Naive thymus-derived CD4-positive, alpha-beta T cell (primary cell): ENCODE measurements around the gene OOSP3. TPM values are rescaled to one million over a fixed set of nuclear protein-coding genes. Genes with fewer than 3 reads are reported as not detected.
"Not testable (repeated sequence)": the region's sequence is repeated elsewhere in the genome, so short reads cannot be mapped to it uniquely, and the experiment has no call there.

Experiments
- ATAC-seq: fragments of 150-1000 bp; cut with Tn5 transposase; 2 replicates; pipeline ENCODE4 v1.10.0; 2021; ENCODE audit warnings: mild to moderate bottlenecking, moderate library complexity
- CTCF ChIA-PET: fragments of 350-600 bp; sonication (Branson Sonifier 250); formaldehyde crosslinking; loops from one replicate; lab custom pipeline; 2021; ENCODE audit warnings: antibody characterized with exemption; lab: Charles Lee
- POLR2A ChIA-PET: fragments of 350-600 bp; sonication (Branson Sonifier 250); formaldehyde crosslinking; loops from one replicate; lab custom pipeline; 2021; ENCODE audit warnings: antibody characterized with exemption, inconsistent platforms; lab: Charles Lee
- DNase-seq, 9 donors: peaks; one replicate each; pipeline versions ENCODE4 v3.0.0 to v3.0.0-alpha.2; 2020 to 2022; ENCODE audit warnings: mixed read lengths in 1 of 9
- H3K27ac ChIP-seq: one replicate; pipeline ENCODE4 v1.7.0; 2013; ENCODE audit warnings: mild to moderate bottlenecking, low read depth, low read length, moderate library complexity
- H3K27me3 ChIP-seq, 2 donors: one replicate each; pipeline ENCODE4 v1.7.0; 2013; ENCODE audit warnings: low read length in 2 of 2, mild to moderate bottlenecking in 2 of 2, moderate library complexity in 2 of 2; ENCODE audit not compliant: control insufficient read depth in 2 of 2, insufficient read depth in 2 of 2
- H3K36me3 ChIP-seq, 3 experiments: 1 replicate in 2 of 3; 2 replicates in 1 of 3; pipeline ENCODE4 v1.7.0; 2013; ENCODE audit warnings: low read length in 3 of 3, mild to moderate bottlenecking in 3 of 3, moderate library complexity in 1 of 3; ENCODE audit not compliant: insufficient read depth in 3 of 3, control insufficient read depth in 2 of 3
- H3K4me1 ChIP-seq, 2 donors: one replicate each; pipeline ENCODE4 v1.7.0; 2013; ENCODE audit warnings: low read length in 2 of 2, mild to moderate bottlenecking in 2 of 2, moderate library complexity in 1 of 2; ENCODE audit not compliant: control insufficient read depth in 2 of 2, insufficient read depth in 2 of 2
- H3K4me3 ChIP-seq: 2 replicates; pipeline ENCODE4 v1.7.0; 2013; ENCODE audit warnings: mild to moderate bottlenecking, low read length
- H3K9me3 ChIP-seq, 3 experiments: 1 replicate in 2 of 3; 2 replicates in 1 of 3; pipeline ENCODE4 v1.7.0; 2013; ENCODE audit warnings: low read length in 3 of 3; ENCODE audit not compliant: control insufficient read depth in 2 of 3
- H3K27ac Mint-ChIP-seq, 9 donors: one replicate each; pipeline ENCODE4 v1.8.0; 2020 to 2022; ENCODE audit warnings: mixed read lengths in 9 of 9, mild to moderate bottlenecking in 8 of 9, moderate library complexity in 5 of 9, inconsistent platforms in 2 of 9
- H3K27me3 Mint-ChIP-seq, 5 donors: one replicate each; pipeline ENCODE4 v1.8.0; 2021 to 2022; ENCODE audit warnings: mixed read lengths in 5 of 5, mild to moderate bottlenecking in 1 of 5
- H3K36me3 Mint-ChIP-seq, 5 donors: one replicate each; pipeline ENCODE4 v1.8.0; 2020 to 2022; ENCODE audit warnings: mixed read lengths in 5 of 5, mild to moderate bottlenecking in 3 of 5, inconsistent platforms in 1 of 5
- H3K4me1 Mint-ChIP-seq, 7 donors: one replicate each; pipeline ENCODE4 v1.8.0; 2020 to 2022; ENCODE audit warnings: mixed read lengths in 7 of 7, mild to moderate bottlenecking in 3 of 7, inconsistent platforms in 1 of 7
- H3K4me3 Mint-ChIP-seq, 10 donors: one replicate each; pipeline ENCODE4 v1.8.0; 2020 to 2022; ENCODE audit warnings: mild to moderate bottlenecking in 10 of 10, mixed read lengths in 10 of 10, moderate library complexity in 6 of 10, inconsistent platforms in 2 of 10
- H3K9me3 Mint-ChIP-seq, 11 donors: one replicate each; pipeline ENCODE4 v1.8.0; 2020 to 2022; ENCODE audit warnings: mixed read lengths in 11 of 11, mild to moderate bottlenecking in 4 of 11, inconsistent platforms in 1 of 11, moderate library complexity in 1 of 11
- intact Hi-C, 2 donors: fragments of 100-400 bp; cut with micrococcal nuclease; formaldehyde crosslinking; loops; one replicate each; pipeline ENCODE4 v1.15.1; 2023
- polyA plus RNA-seq, 2 donors: library from polyadenylated mRNA; unstranded; fragments of 300-500 nt; fragmentation: Illumina TruSeq; gene quantifications; one replicate each; pipeline ENCODE4 v1.2.3, GENCODE V29; 2021
- total RNA-seq, 6 experiments: library from RNA in 5 of 6; stranded (reverse) in 5 of 6; gene quantifications; 1 replicate in 5 of 6; 2 replicates in 1 of 6; pipeline ENCODE4 v1.2.3 and lab custom pipeline; 2021 to 2026

The OOSP3 gene
- total and polyA plus RNA-seq, 7 experiments from 2014 or later, result not detected

GRCh38 chr11:59901306-59901705 is 22.7 kb downstream of the OOSP3 start:
- H3K4me1 ChIP-seq, result no peaks in the 10 kb centered on the region
- H3K4me3 Mint-ChIP-seq, result no peak overlapping the region
- H3K27ac Mint-ChIP-seq, result no peak overlapping the region
- H3K36me3 Mint-ChIP-seq, result no peaks in the 10 kb centered on the region
- ATAC-seq (no peak), DNase-seq (no peak)
- H3K9me3 ChIP-seq, result no peaks in the 10 kb centered on the region
- peaks cover 0 to 5% (median 0%) of the 10 kb centered on the region in 5 donors for H3K27me3 Mint-ChIP-seq
- no peak overlapping the region for H3K4me3 ChIP-seq
- POLR2A ChIA-PET, result no interaction called here
- CTCF ChIA-PET, result no interaction called here
- H3K36me3 ChIP-seq, result no peaks in the 10 kb centered on the region
- H3K27ac ChIP-seq, result no peak overlapping the region
- intact Hi-C loops, result no loop called here
- H3K4me1 Mint-ChIP-seq, result no peaks in the 10 kb centered on the region
- no peaks in the 10 kb centered on the region for H3K27me3 ChIP-seq
- H3K9me3 Mint-ChIP-seq, result peaks cover 0 to 9% (median 3%) of the 10 kb centered on the region in 11 donors

GRCh38 chr11:59903569-59903968 is 25.0 kb downstream of the OOSP3 start:
- H3K36me3 ChIP-seq, H3K27ac Mint-ChIP-seq, H3K9me3 ChIP-seq, H3K4me1 Mint-ChIP-seq, H3K27me3 ChIP-seq, H3K27ac ChIP-seq, DNase-seq, CTCF ChIA-PET, POLR2A ChIA-PET, intact Hi-C loops, H3K36me3 Mint-ChIP-seq, H3K4me3 ChIP-seq, ATAC-seq, H3K4me3 Mint-ChIP-seq, H3K4me1 ChIP-seq: not testable (repeated sequence)
- H3K27me3 Mint-ChIP-seq, result peaks cover 0 to 14% (median 4%) of the 10 kb centered on the region in 5 donors
- H3K9me3 Mint-ChIP-seq, result peaks cover 0 to 21% (median 7%) of the 10 kb centered on the region in 11 donors

GRCh38 chr11:59918480-59918879 is 39.9 kb downstream of the OOSP3 start:
- Mint-ChIP-seq H3K27me3 (peaks cover 2 to 15% (median 6%) of the 10 kb centered on the region in 5 donors), H3K4me1 (peaks cover 0 to 2% (median 0%) of the 10 kb centered on the region in 7 donors), H3K9me3 (peaks cover 17 to 78% (median 29%) of the 10 kb centered on the region in 11 donors), H3K4me3 (no peak overlapping the region), H3K36me3 (peaks cover 0 to 17% (median 8%) of the 10 kb centered on the region in 5 donors), H3K27ac (no peak overlapping the region)
- ChIA-PET POLR2A (no interaction called here), CTCF (interaction anchor here (0.6 kb wide), 1 partner anchor 166 kb away, joined by 3 read pairs; no protein-coding TSS in a partner anchor)
- no peak overlapping the region for H3K27ac ChIP-seq
- H3K4me3 ChIP-seq, result no peak overlapping the region
- no peaks in the 10 kb centered on the region for H3K27me3 ChIP-seq
- no peaks in the 10 kb centered on the region for H3K36me3 ChIP-seq
- no peaks in the 10 kb centered on the region for H3K4me1 ChIP-seq
- DNase-seq (no peak), ATAC-seq (no peak)
- peaks cover 0 to 15% (median 5%) of the 10 kb centered on the region in 3 experiments for H3K9me3 ChIP-seq
- intact Hi-C loops, result loop anchor here (2.0 kb wide), 1 partner anchor 164 kb away; the partner anchor contains the start of gene STX3 (in 2 of the 2)

- Mint-ChIP-seq H3K4me3 (no peak overlapping the region), H3K9me3 (peaks cover 20 to 79% (median 29%) of the 10 kb centered on the region in 11 donors), H3K27ac (no peak overlapping the region), H3K27me3 (peaks cover 0 to 15% (median 5%) of the 10 kb centered on the region in 5 donors), H3K36me3 (peaks cover 0 to 17% (median 8%) of the 10 kb centered on the region in 5 donors), H3K4me1 (peaks cover 0 to 2% (median 0%) of the 10 kb centered on the region in 7 donors)
- H3K27me3 ChIP-seq, result no peaks in the 10 kb centered on the region
- H3K4me1 ChIP-seq, result no peaks in the 10 kb centered on the region
- intact Hi-C loops, result loop anchor here (1.0 to 2.0 kb wide), 2 partner anchors 96 to 164 kb away; partner anchors contain the start of gene STX3 (in 2 of the 2)
- H3K4me3 ChIP-seq, result no peak overlapping the region
- peaks cover 0 to 21% (median 5%) of the 10 kb centered on the region in 3 experiments for H3K9me3 ChIP-seq
- CTCF ChIA-PET, result interaction anchor here (0.5 to 0.6 kb wide), 3 partner anchors 12 to 166 kb away, joined by 3 to 5 read pairs (median 3); no protein-coding TSS in a partner anchor
- no peak for DNase-seq
- H3K27ac ChIP-seq, result no peak overlapping the region
- ATAC-seq, result no peak
- no peaks in the 10 kb centered on the region for H3K36me3 ChIP-seq
- POLR2A ChIA-PET, result no interaction called here
Observed at GRCh38 chr11:59918987-59919589, 40.5 kb downstream of the OOSP3 start.

GRCh38 chr11:59923813-59924212 is 45.2 kb downstream of the OOSP3 start:
- ChIA-PET CTCF (no interaction called here), POLR2A (no interaction called here)
- Mint-ChIP-seq H3K9me3 (peaks cover 28 to 98% (median 40%) of the 10 kb centered on the region in 11 donors), H3K27ac (no peak overlapping the region), H3K27me3 (peaks cover 0 to 6% (median 6%) of the 10 kb centered on the region in 5 donors), H3K4me3 (no peak overlapping the region), H3K36me3 (peaks cover 0 to 24% (median 16%) of the 10 kb centered on the region in 5 donors), H3K4me1 (peaks cover 0 to 2% (median 0%) of the 10 kb centered on the region in 7 donors)
- Histone ChIP-seq H3K9me3 (peaks cover 0 to 28% (median 5%) of the 10 kb centered on the region in 3 experiments), H3K4me3 (no peak overlapping the region), H3K27me3 (no peaks in the 10 kb centered on the region), H3K27ac (no peak overlapping the region), H3K4me1 (no peaks in the 10 kb centered on the region), H3K36me3 (no peaks in the 10 kb centered on the region)
- intact Hi-C loops, result no loop called here
- peak in 1 of 9 donors; percentile 3 for DNase-seq
- no peak for ATAC-seq

- CTCF ChIA-PET, result interaction anchor here (0.6 kb wide), 1 partner anchor 13 kb away, joined by 3 read pairs; no protein-coding TSS in a partner anchor
- POLR2A ChIA-PET, result no interaction called here
- Mint-ChIP-seq H3K27ac (no peak overlapping the region), H3K4me1 (no peaks in the 10 kb centered on the region), H3K9me3 (peaks cover 7 to 45% (median 17%) of the 10 kb centered on the region in 11 donors), H3K4me3 (no peak overlapping the region), H3K27me3 (peaks cover 0 to 9% (median 5%) of the 10 kb centered on the region in 5 donors), H3K36me3 (peaks cover 0 to 13% (median 5%) of the 10 kb centered on the region in 5 donors)
- no peak for ATAC-seq
- no peak for DNase-seq
- Histone ChIP-seq H3K27ac (no peak overlapping the region), H3K9me3 (peaks cover 0 to 11% (median 0%) of the 10 kb centered on the region in 3 experiments), H3K4me3 (no peak overlapping the region), H3K27me3 (no peaks in the 10 kb centered on the region), H3K4me1 (no peaks in the 10 kb centered on the region), H3K36me3 (no peaks in the 10 kb centered on the region)
- intact Hi-C loops, result no loop called here
Observed at GRCh38 chr11:59931688-59932087, 53.1 kb downstream of the OOSP3 start.
